ENCODE measurements around the gene GPATCH11.

Gene GPATCH11

GRCh38 chr2:37084797-37085196, 479 bp downstream of the GPATCH11 start (continued):
- TF ChIP-seq ZNF565 (CRISPR knock-in tag; conservative IDR thresholded peaks at IDR 0.05; ENCODE audit: low read depth) (no peak), PATZ1 (CRISPR knock-in tag; IDR thresholded peaks at IDR 0.05; ENCODE audit: borderline replicate concordance) (no peak), ZNF8 (CRISPR knock-in tag; IDR thresholded peaks at IDR 0.05) (no peak)

GRCh38 chr2:37085731-37086147, 1.4 kb downstream of the GPATCH11 start:
- no peak for TF ChIP-seq ZNF8 (CRISPR knock-in tag; IDR thresholded peaks at IDR 0.05)
- no peak for TF ChIP-seq GLIS3 (CRISPR knock-in tag; IDR thresholded peaks at IDR 0.05)
- TF ChIP-seq ZFP3 (CRISPR knock-in tag; IDR thresholded peaks at IDR 0.05) = no peak
- no peak for TF ChIP-seq ISL1 (CRISPR knock-in tag; IDR thresholded peaks at IDR 0.05)
- no peak for TF ChIP-seq CSRNP3 (CRISPR knock-in tag; IDR thresholded peaks at IDR 0.05)
- ATAC-seq = no peak

- no peak for ATAC-seq
- TF ChIP-seq ZNF8 (CRISPR knock-in tag; IDR thresholded peaks at IDR 0.05) (no peak), TCF4 (CRISPR knock-in tag; IDR thresholded peaks at IDR 0.05; ENCODE audit: borderline replicate concordance) (no peak)
Measured at GRCh38 chr2:37090019-37090477, 5.7 kb downstream of the GPATCH11 start.

GRCh38 chr2:37091873-37092272, 7.6 kb downstream of the GPATCH11 start:
- no peak for ATAC-seq

GRCh38 chr2:37096568-37096967, 12.2 kb downstream of the GPATCH11 start:
- no peak for ATAC-seq
- TF ChIP-seq POU6F1 (CRISPR knock-in tag; IDR thresholded peaks at IDR 0.05; ENCODE audit: borderline replicate concordance, low read depth) (no peak), ESRRG (CRISPR knock-in tag; IDR thresholded peaks at IDR 0.05) (no peak)

More at GRCh38 chr2:37091873-37092272, 7.6 kb downstream of the GPATCH11 start:
- no peak for TF ChIP-seq TOX (CRISPR knock-in tag; IDR thresholded peaks at IDR 0.05; ENCODE audit: borderline replicate concordance)
- TF ChIP-seq ZNF70 (CRISPR knock-in tag; IDR thresholded peaks at IDR 0.05) = no peak
- no peak for TF ChIP-seq POU6F1 (CRISPR knock-in tag; IDR thresholded peaks at IDR 0.05; ENCODE audit: borderline replicate concordance, low read depth)

GRCh38 chr2:37098416-37099118, 14.2 kb downstream of the GPATCH11 start:
- no peak; the same call in 2 of the 3 replicates for ATAC-seq
- TF ChIP-seq CREB5 (CRISPR knock-in tag; IDR thresholded peaks at IDR 0.05; ENCODE audit: low read depth) (no peak), PPARA (CRISPR knock-in tag; IDR thresholded peaks at IDR 0.05; ENCODE audit: borderline replicate concordance) (no peak), SNAI2 (CRISPR knock-in tag; IDR thresholded peaks at IDR 0.05) (no peak)

Measured in SK-N-SH treated with all-trans-retinoic acid at 6 μM for 48 hours (cell line).